HG03066 (cell line): Measurements from ENCODE around the gene MMP1.

ENCODE experiments used
- ATAC-seq: cut with Tn5 transposase; IDR thresholded peaks from one replicate; pipeline ENCODE4 v1.9.1; 2021; ENCODE audit warnings: low read depth; ENCODE audit not compliant: unreplicated experiment

MMP1 gene

DNA sequence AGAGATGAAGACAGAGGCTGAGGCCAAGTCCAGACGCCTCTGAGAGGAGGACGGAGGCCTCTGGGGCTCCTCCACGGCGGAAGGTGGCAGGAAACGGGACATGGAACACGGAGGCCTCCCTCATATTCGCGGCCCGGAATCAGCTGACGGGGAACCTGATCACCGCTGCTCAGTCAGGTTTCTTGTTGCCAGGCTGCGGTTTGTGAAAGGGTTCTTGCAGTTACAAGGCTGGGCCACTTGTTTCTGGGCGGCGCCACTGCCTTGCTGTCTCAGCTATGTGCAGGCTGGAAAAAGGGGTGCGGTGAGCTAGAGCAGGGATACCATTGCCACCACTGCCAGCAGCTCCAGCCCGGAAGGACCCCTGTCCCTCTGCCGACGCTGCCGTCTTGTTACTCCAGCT lies 10.0 kb upstream of the MMP1 start:
- no peak for ATAC-seq

DNA sequence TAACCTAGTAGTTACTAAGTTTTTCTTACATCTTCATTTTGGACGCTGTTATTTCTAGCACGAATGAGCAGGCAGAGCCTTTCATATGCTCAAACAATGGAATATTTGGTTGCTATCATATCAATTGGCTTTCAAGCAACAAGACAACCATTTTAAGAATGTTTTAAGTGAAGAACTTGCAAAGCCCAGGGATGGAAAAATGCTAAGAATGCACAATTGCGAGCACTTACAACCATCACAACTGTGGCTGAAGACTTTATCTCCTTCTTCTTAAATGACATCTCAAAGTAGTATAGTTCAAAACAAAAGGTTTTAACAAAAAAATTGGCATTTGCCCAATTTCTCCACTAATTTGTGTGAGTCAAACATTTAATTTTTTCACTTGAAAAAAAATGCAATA lies 8.3 kb upstream of the MMP1 start:
- ATAC-seq = no peak

DNA sequence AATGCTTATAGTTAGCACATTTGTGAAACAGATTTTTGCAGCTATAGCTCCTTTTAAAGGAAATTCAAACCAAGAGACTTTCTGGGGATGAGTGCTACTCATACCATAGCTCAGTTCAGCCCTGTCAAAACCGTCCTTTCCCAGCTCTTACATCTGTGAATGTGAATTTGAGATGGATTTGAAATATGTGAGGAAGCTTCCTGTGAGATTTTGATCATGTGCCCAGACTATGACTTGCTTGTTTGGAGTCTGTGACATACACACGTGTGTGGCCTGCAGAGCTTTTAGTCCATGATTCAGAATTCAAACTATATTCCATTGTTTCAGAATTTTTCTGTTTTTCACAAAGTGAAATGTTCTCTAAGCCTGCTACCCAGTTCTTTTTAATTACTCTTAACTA lies 4.4 kb upstream of the MMP1 start:
- no peak for ATAC-seq

GRCh38 chr11:102800767-102801166 lies 2.8 kb upstream of the MMP1 start:
- ATAC-seq = no peak

- ATAC-seq = no peak
These were observed 1.9 kb upstream of the MMP1 start for GRCh38 chr11:102799681-102800340.

DNA sequence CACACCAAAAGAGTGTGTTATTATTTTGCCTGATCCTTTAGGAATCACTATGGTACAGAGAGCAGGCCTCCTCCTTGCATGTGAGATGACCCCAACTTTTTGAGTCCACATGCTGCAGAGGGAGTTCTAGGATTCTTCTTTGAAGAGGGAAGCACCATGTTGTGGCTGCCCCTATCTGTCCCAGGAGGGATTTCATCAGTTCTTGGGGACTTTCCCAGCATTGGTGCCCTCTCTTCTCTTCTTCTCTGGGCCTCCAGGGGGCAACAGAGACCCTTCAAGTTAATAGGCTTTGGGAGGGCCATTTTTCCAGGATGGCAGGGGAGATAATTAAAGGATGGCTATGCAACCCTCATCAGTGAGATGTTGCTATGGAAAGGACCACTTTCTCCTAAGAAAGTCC lies 3.6 kb downstream of the MMP1 start:
- ATAC-seq = peak; percentile 87

DNA sequence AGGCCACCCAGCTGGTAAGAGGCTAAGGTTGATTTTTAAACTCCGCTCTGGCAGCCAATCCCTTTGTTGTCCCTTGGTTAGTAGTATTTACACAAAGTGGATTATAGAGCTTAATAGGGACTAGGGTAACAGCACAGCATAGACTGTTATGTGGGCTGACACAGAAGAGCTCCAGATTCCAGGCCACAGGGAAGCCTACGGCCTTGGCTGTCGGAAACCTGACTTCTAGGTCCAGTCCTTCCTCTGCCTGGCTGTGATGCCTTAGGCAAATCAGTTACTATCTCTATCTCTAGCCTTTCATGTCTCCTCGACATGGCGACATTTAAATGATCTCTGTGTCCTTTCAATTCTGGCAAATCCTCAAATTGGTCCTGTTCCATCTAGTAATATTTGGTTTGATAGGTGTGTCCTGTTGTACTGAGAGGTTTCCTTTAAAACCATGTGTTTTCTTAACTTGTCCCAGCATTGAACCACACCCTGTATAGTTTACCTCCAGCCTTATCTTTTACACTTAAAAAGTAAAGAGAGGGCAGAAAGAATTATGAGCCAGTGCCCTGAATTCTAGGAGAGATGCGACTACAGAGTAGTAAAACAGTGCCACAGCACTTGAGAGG lies 4.2 kb downstream of the MMP1 start:
- no peak for ATAC-seq

DNA sequence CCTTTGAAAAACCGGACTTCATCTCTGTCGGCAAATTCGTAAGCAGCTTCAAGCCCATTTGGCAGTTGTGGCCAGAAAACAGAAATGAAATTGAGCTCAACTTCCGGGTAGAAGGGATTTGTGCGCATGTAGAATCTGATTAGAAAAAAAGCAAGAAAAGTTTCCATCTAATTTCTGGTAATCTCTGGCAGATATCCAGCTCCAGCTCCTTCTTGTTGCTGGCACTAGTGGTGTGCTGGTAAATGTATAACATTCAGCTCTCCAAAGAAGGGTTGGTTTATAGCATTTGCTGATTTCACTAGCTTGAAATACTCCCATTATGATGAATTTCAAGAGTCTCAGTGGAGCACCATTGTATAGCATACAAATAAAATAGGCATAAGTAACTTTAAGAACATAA lies 5.4 kb downstream of the MMP1 start:
- ATAC-seq = no peak

DNA sequence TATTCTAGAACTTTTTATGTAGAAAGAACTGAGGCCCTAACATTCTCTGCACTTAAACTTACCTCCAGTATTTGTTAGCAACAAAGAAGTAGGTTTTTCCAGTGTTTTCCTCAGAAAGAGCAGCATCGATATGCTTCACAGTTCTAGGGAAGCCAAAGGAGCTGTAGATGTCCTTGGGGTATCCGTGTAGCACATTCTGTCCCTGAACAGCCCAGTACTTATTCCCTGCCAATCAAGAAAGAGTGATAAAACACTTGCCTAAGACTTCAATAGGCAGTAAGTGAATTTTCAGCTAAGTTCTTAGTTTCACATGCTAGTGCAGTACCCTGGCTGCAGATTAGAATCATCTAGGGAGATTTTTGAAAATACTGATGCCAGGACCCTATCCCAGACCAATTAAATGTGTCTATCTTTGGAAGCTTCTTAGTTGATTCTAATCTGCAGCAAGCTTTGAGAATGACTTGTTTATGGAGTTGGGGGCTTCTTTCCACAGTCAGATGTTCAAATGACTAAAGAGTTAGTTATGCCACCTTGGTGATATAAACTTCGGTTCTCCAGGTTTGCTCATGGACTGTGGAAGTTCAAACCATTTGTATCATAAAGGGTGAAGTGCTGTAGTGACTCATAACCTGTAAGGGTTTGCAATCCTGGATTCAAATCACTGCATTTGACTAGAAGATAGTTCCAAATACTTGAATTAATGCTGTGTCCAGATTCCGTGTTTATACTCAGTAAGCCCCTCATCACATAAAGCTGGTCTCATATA lies 6.5 kb downstream of the MMP1 start:
- no peak for ATAC-seq

DNA sequence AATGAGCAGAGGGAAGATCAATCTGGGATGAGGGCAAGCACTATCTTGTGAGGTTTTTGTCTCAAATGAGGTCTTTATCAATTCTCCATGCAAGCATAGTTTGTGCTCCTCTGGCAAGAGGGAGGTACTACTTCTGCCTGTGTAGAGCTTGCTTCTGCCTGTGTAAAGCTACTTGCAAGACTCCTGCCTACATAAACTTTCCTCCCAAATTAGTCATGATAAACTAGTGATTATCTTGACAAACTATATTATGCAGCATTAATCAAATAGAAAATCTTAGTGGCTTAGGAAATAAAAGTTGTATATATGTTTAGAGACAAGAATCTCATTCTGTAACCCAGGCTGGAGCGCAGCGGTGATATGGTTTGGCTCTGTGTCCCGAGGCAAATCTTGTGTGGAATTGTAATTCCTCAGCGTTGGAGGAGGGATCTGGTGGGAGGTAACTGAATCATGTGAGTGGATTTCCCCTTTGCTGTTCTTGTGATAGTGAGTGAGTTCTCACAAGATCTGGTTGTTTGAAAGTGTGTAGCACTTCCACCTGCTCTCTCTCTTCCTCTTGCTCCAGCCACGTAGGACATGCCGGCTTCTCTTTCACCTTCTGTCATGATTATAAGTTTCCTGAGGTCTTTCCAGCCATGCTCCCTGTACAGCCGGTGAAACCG lies 9.5 kb downstream of the MMP1 start:
- no peak for ATAC-seq

- ATAC-seq = no peak
These were observed 13.6 kb downstream of the MMP1 start for GRCh38 chr11:102784380-102784779.

- no peak for ATAC-seq
These were observed 14.2 kb downstream of the MMP1 start for GRCh38 chr11:102783720-102784119.

GRCh38 chr11:102783016-102783415 lies 14.9 kb downstream of the MMP1 start:
- no peak for ATAC-seq

GRCh38 chr11:102781676-102782075 lies 16.3 kb downstream of the MMP1 start:
- no peak for ATAC-seq

- ATAC-seq = no peak
These were observed 17.5 kb downstream of the MMP1 start, which contains the start of gene MMP10 for GRCh38 chr11:102780491-102780918. Gene MMP10 (minus strand): TSS chr11:102780628. CDS start chr11:102780591, 37 bp downstream.

DNA sequence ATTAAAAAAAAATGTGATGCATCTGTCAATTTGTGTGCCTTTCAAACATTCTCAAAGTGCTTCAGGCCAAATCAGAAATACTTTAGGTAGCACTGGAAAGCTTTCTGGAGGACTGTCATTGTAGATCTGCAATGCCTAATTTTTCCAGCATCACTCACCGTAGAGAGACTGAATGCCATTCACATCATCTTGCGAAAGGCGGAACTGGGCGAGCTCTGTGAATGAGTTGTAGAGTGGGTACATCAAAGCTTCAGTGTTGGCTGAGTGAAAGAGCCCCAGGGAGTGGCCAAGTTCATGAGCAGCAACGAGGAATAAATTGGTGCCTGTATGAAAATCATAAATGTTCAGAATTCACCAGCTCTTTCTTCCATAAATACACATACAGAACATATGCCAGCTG lies 21.5 kb downstream of the MMP1 start:
- ATAC-seq = no peak

DNA sequence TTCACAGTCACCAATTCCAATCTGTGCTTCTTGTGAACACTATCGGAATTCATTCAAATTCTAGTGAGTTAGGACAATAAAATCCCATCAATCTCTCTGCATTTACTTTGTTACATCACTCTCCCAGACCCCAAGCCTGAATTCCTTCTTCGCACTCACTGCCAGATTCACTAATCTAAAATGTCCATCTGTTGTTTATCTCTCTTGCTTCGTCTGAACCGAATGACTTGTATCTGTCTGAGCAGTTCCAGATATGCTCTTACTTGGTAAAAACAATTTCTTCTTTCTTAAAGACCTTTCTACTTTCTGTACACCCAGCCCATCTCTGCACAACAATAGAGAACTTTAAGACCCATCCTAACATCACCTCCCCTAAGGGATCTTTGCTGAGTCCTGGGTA lies 24.6 kb downstream of the MMP1 start:
- ATAC-seq = no peak

GRCh38 chr11:102771351-102771750 lies 26.6 kb downstream of the MMP1 start:
- ATAC-seq = no peak

- ATAC-seq = no peak
These were observed 27.8 kb downstream of the MMP1 start for GRCh38 chr11:102770191-102770590.

DNA sequence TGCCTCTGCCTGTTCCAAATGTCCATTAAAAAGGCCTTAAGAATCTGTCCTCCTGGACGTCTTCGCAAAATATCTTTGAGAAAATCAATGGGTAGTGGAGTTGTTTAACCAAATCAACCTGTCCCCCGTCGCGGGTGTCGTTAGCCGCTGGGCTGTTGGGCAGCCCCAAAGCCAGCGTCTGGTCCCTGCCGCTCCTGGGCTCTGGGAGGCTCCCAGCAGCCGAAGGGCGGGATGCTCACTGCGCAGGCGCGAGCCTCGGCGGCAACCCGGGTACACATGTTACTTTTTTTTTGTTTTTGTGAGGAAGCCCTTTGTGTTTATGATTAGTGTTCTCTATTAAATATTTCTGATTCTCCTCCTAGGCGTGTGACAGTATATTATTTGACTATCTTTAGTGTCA lies 30.2 kb downstream of the MMP1 start:
- no peak for ATAC-seq

DNA sequence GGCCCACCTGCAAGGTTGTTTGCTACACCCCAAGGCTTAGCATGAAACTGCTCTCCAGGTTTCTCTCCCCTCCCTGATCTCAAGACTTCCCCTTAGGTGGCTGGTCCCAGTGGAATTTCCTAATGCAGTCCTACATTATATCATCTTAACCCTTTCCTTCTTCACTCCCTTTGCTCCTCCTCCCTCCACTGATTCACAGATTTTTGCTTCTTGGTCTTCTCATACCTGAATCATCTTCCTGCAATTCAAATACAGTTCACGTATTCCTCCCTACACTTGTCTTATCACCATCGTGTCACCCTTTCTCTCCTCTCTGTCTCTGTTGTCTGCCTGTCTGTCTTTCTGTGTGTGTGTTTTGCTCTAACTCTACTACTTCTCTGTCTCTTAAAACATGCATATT lies 34.5 kb downstream of the MMP1 start:
- ATAC-seq = no peak
